Erythroblast (primary cell): ENCODE data around the gene OPHN1.
"Not testable (repeated sequence)": the region's sequence is repeated elsewhere in the genome, so short reads cannot be mapped to it uniquely, and the experiment has no call there.

ENCODE experiments used
- DNase-seq, 2 experiments: peaks; one replicate each; lab custom pipeline; 2025; lab: John Stamatoyannopoulos, UW
- GATA1 ChIP-seq: IDR thresholded peaks from 2 replicates; pipeline ENCODE4 v1.6.1; 2011; ENCODE audit warnings: low read depth, mild to moderate bottlenecking, control low read depth, low read length, moderate library complexity
- POLR2A ChIP-seq: IDR thresholded peaks from 2 replicates; pipeline ENCODE4 v1.6.1; 2011; ENCODE audit warnings: mild to moderate bottlenecking, low read length

OPHN1 gene

GRCh38 chrX:68098431-68098830, 334.9 kb downstream of the OPHN1 start:
- no peak for DNase-seq
- TF ChIP-seq POLR2A (no peak), GATA1 (no peak)

GRCh38 chrX:68090266-68090665, 343.0 kb downstream of the OPHN1 start:
- TF ChIP-seq GATA1 (no peak), POLR2A (no peak)
- DNase-seq: no peak

- TF ChIP-seq POLR2A (no peak), GATA1 (no peak)
- no peak for DNase-seq
Observed at GRCh38 chrX:68087526-68087925, 345.8 kb downstream of the OPHN1 start.

DNA sequence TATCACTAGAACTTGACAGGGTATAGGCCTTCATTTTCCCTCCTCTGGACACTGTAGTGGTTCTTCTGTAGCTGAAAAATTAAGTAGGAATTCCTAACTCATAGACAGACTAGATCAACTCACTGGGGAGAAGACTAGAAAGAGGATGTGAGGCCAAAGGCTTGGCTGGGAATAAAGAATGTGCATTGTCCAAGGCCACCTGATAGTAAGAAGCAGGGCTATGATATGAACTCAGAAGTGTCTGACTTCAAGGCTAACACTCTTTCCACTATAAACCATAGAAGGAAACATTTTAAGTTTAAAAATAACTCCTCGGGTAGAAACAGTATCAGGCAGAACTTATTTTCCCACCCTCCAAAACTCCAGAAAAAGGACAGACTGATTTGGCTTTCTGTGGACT, 346.6 kb downstream of the OPHN1 start:
- DNase-seq: no peak
- no peak for TF ChIP-seq POLR2A
- no peak for TF ChIP-seq GATA1

- no peak for DNase-seq
Observed at GRCh38 chrX:68084765-68085164, 348.5 kb downstream of the OPHN1 start.

DNA sequence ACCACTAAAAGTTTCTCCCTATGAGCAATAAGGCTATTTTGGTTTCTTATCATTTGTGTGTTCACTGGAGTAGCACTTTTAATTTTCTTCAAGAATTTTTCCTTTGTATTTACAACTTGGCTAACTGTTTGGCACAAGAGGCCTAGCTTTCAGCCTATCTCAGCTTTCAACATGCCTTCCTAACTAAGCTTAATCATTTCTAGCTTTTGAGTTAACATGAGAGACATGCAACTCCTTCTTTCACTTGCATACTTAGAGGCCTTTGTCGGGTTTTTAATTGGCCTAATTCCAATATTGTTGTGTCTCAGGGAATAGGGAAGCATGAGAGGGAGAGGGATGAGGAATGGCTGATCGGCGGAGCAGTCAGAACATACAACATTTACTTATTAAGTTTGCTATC, 349.8 kb downstream of the OPHN1 start:
- TF ChIP-seq GATA1 (no peak), POLR2A (no peak)
- DNase-seq: no peak

More at GRCh38 chrX:68084765-68085164, 348.5 kb downstream of the OPHN1 start:
- TF ChIP-seq GATA1 (no peak), POLR2A (no peak)

- TF ChIP-seq POLR2A: no peak
- TF ChIP-seq GATA1: no peak
- DNase-seq: no peak
Observed at GRCh38 chrX:68079961-68080360, 353.3 kb downstream of the OPHN1 start.

- not testable (repeated sequence) for DNase-seq
Observed at GRCh38 chrX:68078801-68079200, 354.5 kb downstream of the OPHN1 start.

DNA sequence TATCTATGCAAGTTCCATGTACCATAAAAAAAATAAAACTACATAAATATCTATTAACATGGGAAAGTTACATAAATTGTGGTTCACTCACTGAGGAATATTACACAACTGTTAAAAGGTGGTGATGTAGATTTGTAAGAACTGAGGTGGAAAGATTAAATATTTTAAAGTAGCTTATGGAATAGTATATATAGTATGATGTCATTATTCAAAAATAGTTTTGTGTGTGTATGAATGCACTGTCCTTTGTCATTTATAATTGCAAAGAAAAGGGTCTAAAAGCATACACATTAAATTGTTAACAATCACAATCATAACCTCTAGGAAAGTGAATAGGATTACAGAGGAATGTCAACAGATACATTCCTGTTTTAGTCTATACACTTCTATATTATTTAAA, 355.9 kb downstream of the OPHN1 start:
- TF ChIP-seq GATA1 (no peak), POLR2A (no peak)

GRCh38 chrX:68072041-68072440, 361.3 kb downstream of the OPHN1 start:
- no peak for DNase-seq
- no peak for TF ChIP-seq POLR2A
- no peak for TF ChIP-seq GATA1

More for the DNA sequence above, 355.9 kb downstream of the OPHN1 start:
- no peak for DNase-seq

GRCh38 chrX:68070119-68070518, 363.2 kb downstream of the OPHN1 start:
- not testable (repeated sequence) for DNase-seq

DNA sequence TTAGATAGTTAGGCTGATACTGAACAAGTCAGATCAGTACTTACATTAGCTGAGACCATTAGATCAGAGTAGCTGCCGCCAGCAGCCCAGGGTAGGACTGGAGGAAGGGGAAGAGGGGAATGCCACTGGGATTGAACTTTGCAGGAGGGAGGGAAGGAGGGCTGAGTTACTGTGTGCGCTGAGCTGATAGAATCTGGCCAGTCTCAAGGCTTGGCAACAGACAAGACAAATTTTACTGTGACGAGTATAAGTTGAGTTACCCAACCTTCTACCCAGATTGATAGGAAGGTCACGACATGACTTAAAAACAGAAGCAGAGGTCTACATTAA, 372.1 kb downstream of the OPHN1 start:
- no peak for DNase-seq
- no peak for TF ChIP-seq GATA1

DNA sequence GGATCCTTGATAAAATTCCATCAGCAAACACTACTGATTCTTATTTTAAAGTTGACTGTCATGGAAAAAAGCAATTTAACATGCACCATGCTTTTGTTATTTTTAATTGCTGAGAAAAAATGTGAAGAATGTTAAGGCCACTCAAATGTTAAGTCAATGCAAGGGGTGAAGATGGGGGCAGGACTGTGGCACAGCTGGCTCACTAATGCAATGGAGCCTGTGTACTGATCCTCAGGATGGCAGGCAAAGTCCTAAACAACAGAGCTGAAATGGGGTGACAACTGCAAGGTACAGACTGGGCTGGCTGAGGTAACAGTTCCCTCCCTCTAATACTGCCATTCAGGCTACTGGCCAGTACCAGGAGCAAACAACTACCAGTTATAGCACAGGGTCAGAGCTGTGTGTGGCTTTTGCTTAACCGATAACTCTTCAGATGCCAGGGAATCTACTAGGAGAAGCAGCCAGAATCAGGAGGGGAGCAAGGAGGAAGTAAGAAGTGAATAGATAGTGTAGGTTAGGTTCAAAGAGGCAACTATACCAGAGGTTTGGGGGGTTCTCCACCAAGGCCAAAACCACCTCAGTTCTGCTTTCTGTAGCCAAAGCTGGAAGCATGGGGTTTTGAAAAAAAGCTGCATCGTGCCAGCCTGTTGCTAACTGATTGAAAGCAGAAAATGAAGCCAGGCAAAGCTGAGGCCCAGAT, 372.6 kb downstream of the OPHN1 start:
- no peak for DNase-seq
- TF ChIP-seq POLR2A: no peak
- TF ChIP-seq GATA1: no peak

DNA sequence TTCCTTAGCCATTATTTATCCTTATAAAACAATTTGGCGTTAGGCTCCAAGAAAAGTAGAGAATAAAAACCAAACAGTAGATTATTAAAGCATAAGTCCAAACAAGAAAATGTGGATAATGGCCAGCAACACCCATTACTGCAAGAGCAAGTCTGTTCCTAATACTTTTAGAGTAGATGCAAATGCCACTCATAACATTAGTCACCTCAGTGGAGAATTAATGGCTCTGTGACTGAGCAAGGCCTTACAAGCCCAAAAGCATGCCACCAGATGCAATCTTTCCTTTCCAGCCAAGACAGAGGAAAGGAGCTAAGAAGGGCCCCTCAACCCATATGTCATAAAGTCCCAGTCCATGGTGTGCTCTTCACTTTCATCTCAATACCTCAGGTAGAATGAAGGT, 373.8 kb downstream of the OPHN1 start:
- TF ChIP-seq POLR2A (no peak), GATA1 (no peak)
- no peak for DNase-seq

- TF ChIP-seq GATA1: no peak
- TF ChIP-seq POLR2A: no peak
- no peak for DNase-seq
Observed at GRCh38 chrX:68049466-68049865, 383.8 kb downstream of the OPHN1 start.
